NCI-H345 (cell line): ENCODE results near the gene FBXO11.

Experiments
- DNase-seq: peaks from one replicate; lab custom pipeline; 2025; lab: John Stamatoyannopoulos, UW

FBXO11 gene

DNA sequence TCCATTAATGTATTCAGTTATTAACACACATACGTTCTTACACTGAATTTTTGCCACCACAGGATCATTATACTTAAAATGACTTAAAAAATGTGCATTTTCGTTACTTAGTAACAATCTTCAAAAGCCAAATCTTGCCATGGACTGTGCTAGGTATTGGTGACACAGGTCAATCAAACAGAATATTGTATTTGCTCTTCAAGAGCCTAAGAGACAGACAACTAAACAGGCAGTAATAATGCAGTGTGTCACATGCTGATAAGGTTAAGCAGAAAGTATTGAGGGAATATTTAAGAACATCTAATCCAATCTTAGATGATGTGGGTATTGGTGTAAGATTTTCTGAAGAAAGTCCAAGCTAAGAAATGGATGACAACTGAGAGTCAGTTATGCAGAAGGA is 56.9 kb downstream of the FBXO11 start:
- no peak for DNase-seq

DNA sequence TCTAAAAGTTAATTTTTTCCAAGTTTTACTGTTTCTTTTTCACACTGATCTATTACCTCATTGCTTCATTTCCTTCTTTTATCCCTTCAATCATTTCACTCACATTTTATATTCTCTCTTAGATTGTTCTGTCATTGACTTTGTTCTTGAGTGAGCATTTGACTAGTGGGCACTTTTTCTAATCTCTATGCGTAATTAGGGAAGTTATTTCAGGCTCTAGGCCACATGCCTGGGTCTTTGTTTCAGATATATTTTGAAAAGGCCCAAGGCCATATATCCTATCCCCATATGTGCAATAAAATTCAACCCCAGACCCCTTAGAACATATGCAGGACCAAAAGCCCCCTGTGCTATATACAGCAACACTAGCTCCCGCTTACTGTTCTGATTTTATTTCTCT is 62.1 kb downstream of the FBXO11 start:
- DNase-seq = no peak

DNA sequence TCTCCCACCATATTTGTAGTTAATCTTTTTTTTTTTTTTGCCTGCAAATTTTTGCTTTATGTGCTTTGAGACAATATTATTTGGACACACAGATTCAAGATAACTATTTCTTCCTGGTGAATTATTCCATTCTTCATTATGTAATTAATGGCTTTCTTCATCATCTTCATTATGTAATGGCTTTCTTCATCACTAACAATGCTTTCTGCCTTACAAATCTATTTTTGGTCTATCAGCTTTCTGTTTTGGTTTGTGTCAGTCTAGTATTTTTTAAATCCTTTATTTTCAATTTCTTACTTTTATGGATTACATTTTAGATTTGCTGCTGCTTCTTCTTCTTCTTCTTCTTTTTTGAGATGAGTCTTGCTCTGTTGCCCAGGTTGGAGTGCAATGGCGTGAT is 62.9 kb downstream of the FBXO11 start:
- DNase-seq = no peak

DNA sequence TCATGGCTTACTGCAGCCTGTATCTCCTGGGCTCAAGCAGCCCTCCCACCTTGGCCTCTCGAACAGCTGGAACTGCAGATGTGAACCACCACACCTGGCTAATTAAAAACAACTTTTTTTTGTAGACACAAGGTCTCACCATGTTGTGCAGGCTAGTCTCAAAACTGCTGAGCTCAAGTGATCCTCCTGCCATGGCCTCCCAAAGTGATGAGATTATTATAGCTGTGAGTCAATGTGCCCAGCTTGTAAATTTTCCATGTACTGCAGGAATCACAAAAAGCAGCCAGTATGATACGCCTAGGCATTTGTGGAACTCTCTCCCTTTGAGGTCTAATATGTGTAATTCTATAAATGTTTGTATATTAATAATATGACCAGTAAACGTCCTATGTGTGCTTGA is 63.5 kb downstream of the FBXO11 start:
- DNase-seq = no peak

DNA sequence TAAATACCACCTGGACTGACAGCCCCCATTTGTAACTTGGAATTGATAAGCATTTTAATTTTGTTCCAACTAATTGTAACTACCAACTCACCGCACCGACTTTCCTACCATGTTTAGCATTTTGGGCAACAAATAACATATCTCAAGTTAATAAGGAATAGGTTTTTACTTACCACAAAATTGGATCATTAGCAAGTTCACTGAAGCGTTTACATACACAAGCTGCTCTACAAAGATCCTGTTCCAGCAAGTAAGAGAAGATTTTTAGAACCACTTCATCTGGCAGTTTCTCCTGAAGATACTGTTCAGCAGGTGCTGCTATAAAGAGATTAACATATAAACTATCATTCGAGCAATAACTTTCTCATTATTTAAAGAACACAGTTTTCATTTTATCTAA is 67.6 kb downstream of the FBXO11 start:
- no peak for DNase-seq

DNA sequence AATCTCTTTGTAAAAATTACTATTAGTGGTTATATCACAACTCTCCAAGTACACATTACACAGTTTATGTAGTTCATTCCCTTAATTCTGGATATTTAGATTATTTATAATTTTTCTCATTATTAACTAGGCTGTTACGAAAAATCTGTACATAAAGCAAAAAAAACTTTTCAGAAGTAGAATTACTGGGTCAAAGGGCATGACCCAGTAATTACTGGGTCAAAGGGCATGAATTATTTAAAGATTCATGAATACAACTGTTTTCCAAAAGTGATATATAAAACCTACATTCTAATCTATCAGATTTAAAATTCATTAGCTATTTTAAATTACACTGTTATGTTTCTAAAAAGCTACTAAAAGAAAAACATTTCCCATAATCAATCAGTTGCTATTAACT is 68.0 kb downstream of the FBXO11 start:
- DNase-seq = no peak

DNA sequence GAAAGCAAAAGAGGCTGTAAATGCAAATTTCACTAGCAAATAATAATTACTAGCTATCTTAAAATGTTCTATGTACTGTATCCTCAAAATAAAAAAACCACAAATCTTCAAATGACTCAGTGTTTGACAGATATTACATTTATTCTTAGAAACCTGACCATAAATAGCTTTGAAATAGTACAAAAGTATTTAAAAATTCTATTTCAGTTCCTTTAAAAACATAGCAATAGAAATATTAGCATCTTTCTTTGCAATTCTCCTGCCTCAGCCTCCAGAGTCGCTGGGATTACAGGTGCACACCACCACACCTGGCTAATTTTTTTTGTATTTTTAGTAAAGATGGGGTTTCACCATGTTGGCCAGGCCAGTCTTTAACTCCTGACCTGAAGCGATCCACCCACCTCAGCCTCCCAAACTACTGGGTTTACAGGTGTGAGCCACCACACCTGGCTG is 72.8 kb downstream of the FBXO11 start:
- DNase-seq = no peak

DNA sequence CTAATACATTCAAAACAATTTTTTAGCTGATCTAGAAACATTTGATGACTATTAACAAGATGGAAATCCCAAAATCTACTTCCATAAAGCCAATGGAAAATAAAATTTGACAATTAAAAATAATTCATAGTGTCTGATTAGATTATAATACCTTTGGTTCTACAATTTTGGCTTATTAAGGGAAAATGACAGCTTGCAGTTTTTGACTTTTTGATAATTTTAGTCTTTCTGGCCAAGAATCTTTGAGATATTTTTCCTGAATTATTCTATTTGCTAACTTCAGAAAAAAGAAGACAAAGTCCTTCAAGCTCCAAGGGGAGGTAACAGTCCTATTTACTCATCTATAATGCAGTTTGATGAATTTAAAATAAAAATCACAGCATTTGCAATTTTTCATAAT is 83.8 kb downstream of the FBXO11 start:
- DNase-seq = no peak

DNA sequence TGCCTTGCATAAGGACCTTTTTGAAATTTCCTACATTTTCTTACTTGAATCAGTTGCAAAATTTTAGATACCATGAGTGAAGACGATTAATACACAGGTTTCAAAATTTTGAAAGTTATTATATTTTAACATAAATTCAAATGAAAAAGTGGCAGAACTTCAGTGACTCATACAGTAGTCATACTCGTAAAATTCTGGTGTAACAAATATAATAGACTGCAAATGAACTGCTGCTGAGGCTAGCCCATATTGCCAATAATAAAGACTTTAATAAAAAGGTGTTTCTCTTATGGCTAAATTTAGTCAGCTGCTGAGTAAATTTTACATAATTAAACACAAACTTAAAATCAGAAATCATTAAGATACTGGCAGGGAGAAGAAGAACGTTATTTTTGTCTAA is 86.5 kb downstream of the FBXO11 start:
- DNase-seq = no peak

DNA sequence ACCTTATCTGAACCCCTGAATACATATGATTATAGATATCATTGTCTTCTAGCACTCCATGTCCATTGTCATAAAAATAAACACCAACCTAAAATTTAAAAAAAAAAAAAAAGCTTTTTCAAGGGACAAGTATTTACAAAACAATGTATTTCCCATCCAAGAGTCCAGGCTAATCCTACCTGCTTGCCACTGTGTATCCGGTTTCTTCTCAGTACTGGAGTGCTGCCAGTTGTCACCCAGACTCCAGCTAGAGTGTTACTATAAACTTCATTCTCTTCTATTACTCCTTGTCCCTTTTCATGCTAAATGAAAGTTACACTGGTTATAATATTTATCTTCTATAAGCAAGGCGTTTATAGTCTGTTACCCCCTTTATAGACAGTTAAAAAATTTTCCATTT is 87.5 kb downstream of the FBXO11 start:
- DNase-seq = no peak

DNA sequence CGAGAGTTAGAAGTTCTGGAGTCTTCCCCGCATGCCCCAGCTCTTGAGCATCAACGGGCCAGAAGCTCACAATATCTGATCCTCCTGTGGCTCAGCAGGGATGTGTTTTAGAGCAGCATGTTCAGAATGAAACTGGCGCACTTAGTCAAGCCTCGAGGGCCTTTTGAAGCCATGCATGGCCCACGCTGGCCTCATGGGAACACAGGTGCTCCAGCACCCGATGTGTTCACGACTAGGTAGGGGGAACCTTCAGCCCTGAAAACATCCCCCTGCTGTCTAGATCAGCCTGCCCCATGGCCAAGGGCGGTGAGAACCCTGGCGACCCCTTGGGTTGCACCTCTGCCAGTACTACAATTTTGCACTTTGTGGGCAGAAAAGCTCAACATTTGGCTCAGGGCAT is 90.5 kb downstream of the FBXO11 start:
- peak; percentile 16 for DNase-seq

DNA sequence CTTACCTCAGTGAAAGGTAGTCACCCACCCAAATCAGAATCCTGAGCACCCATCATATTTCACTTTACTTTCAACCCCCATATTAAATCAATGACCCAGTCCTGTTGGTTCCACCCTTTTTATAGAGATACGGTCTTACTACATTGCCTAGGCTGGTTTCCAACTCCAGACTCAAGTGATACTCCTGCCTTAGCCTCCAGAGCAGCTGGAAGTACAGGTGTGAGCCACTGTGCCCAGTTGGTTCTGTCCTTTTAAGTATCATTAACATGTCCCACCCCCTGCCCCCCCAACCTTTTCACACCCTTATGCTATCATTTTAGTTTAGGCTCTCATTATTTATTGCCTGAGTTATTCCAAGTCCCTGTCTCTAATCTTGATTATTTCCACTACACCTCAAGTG is 94.6 kb downstream of the FBXO11 start:
- peak; percentile 2 for DNase-seq

DNA sequence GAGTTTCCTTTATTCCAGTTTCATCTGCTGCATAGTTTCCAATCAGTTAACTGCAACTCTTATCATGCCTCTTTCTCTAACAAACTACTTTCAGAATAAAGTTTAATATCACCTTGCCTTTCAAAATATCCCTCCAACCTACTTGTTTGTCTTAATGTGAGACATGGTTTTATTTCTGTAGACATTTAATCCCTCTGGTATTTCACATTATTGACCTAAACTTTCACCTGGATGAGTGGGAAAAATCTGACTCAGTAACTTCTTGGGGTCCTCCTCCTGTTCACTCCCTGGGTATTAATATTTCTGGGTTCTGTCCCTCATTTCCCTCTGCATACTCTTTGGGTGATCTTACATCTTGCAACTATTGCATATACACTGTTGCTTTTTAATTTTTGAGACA is 95.4 kb downstream of the FBXO11 start:
- no peak for DNase-seq

DNA sequence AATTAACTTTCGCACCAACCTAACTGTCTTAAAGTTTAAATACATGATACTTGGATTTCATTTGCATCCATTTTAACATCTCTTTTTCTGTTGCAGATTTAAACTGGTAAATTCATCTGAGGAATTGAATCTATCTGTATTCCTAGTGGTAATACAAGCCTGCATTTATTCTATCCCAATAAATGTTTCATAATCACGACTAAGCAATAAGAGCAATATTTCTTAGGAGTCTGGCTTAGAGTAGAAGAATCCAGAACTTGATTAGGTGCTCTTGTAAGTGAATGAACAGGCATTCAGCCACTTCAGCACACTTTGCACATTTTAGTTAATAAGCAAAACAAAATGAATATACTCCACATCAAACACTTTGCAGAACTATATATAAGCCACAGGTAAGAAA is 96.4 kb downstream of the FBXO11 start:
- DNase-seq = no peak

DNA sequence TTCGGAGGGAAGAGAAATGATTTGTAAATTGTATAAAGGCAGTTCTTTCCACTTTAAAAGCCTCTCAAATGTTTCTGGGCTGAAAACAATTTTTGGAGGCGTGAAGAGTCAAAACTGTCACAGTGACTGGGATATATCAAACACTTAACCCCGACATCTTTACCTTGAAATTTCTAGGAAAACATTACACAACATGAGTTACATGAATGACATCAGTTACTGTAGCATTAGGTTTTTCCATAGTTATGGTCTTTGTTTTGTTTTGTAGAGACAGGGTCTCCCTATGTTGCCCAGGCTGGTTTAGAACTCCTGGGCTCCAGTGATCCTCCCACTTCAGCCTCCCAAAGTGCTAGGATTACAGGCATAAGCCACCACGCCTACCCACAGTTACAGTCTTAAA is 97.7 kb downstream of the FBXO11 start:
- no peak for DNase-seq

DNA sequence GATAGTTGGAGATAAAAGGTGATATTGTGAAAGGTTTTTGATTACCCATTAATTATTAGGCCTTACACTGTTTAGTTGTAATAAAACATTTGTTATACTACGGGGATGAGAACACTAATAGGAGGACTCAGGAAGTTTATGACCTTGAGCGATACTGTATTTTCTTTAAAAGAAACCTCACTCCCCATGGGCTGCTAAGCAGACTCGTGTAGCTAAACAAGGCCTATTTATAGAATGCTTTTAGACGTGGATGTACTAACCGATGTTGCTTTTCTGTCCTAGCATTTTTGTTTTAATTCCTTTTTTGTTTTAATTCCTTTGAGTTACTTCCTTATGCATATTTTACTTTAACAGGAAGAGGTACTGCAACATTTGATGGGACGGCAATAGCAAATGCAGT is 100.4 kb downstream of the FBXO11 start:
- no peak for DNase-seq

DNA sequence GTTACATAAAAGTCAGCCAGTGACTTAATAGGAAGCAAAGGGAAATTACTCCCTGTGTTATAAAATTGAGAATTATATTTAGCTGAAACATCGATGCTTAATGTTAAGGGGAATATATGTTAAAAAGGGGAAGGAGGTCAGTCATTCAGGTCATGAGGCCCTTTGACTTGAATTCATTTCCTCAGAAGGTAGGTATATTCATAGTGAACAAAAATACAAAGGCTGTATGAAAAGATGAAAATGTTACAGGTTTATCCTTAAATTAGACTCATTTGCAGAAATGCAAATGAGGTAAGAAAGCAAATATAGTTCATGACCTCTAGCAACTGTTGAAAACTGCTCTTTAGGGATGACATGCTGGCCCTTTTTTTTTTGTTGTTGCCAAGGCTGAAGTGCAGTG is 102.5 kb downstream of the FBXO11 start:
- no peak for DNase-seq

DNA sequence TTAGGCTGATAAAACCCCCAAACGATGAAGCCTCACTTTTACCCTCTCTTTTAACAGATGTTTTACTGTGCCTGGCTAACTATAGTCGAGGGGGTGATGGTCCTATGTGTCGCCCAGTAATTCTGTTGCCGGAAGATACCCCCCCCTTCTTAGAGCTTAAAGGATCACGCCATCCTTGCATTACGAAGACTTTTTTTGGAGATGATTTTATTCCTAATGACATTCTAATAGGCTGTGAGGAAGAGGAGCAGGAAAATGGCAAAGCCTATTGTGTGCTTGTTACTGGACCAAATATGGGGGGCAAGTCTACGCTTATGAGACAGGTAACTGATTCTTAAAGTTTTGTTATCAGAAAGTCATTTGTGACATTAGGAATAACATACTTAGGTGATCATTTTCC is 102.9 kb downstream of the FBXO11 start:
- no peak for DNase-seq

DNA sequence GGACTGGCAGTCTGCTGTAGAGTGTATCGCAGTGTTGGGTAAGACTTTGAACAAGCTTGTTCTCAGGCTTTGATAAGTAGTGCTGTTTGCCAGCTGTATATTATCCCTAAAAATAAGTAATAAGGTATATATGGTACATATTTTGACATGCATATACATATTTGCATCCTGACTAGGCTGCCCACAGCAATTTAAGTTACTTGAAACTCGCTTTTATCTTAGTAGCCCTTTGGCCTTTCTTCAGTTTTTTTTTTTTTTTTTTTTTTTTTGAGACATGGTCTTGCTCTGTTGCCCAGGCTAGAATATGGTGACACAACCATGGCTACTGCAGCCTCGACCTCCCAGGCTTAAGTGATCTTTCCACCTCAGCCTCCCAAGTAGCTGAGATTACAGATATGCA is 105.2 kb downstream of the FBXO11 start:
- DNase-seq = no peak

DNA sequence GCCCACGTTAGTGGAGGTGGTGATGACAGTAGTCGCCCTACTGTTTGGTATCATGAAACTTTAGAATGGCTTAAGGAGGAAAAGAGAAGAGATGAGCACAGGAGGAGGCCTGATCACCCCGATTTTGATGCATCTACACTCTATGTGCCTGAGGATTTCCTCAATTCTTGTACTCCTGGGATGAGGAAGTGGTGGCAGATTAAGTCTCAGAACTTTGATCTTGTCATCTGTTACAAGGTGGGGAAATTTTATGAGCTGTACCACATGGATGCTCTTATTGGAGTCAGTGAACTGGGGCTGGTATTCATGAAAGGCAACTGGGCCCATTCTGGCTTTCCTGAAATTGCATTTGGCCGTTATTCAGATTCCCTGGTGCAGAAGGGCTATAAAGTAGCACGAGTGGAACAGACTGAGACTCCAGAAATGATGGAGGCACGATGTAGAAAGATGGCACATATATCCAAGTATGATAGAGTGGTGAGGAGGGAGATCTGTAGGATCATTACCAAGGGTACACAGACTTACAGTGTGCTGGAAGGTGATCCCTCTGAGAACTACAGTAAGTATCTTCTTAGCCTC is 107.2 kb downstream of the FBXO11 start:
- no peak for DNase-seq

DNA sequence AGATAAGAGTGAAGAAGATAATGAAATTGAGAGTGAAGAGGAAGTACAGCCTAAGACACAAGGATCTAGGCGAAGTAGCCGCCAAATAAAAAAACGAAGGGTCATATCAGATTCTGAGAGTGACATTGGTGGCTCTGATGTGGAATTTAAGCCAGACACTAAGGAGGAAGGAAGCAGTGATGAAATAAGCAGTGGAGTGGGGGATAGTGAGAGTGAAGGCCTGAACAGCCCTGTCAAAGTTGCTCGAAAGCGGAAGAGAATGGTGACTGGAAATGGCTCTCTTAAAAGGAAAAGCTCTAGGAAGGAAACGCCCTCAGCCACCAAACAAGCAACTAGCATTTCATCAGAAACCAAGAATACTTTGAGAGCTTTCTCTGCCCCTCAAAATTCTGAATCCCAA is 107.7 kb downstream of the FBXO11 start:
- no peak for DNase-seq

DNA sequence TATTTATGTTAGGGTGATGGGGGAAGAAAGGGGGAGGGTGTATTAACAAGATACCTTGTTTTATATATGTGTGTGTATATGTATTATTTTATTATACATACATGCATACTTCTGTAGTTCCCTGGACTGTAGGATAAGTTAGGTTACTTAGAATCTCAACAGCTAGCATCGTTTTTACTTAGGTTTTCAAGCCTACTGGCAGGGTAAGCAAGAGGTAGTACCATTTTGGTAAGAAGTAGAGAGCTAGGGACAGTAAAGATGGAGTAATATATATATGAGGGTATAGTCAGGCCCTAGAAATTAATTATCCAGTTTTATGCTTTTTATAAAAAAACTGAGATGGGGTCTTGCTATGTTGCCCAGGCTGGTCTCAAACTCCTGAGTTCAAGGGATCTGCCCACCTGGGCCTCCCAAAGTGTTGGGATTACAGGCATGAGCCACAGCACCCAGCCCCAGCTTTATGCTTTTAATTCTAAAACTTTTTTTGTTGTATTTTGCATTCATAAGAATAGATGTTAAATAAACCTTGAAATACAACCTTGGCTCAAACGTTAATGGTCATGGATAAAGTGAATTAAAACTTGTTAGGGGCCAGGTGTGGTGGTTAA is 110.1 kb downstream of the FBXO11 start:
- DNase-seq = no peak

DNA sequence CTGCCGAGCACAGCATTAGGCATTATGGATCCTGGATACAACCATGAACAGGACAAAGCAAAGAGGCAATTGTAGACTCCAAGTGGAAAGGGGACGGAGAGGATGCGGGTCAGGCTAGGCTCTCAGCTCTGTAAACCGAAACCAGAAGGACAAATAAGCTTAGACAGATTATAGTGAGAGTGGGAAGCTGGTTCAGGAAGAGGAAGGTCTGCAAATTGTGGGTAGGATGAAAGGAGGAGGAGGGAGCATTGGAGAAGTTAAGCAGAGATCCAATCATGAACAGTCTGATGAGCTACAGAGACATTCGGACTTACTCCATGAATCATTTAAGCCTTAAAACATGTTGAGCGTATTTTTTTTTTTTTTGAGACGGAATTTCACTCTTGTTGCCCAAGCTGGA is 120.3 kb downstream of the FBXO11 start:
- DNase-seq = no peak

DNA sequence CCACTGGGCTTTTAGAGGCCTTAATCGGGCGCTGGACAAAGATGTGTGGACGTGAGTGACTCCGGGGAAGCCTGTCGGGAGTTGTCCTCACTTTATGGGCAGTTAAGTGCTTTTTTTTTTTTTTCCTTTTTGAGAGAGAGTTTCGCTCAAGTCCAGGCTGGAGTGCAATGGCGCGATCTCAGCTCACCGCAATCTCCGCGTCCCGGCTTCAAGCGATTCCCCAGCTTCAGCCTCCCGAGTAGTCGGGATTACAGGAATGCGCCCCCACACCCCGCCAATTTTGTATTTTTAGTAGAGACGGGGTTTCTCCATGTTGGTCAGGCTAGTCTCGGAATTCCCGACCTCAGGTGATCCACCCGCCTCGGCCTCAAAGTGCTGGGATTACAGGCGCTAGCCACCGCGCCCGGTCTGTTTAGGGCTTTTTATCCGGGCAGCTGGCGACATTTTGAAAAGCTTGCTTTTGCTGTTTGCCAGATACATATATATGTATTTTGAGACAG is 121.9 kb downstream of the FBXO11 start:
- DNase-seq = no peak
